Skin of body (tissue), 2 donors: Measurements from ENCODE around the gene MDM1. TPM values are rescaled to one million over a fixed set of nuclear protein-coding genes. Genes with fewer than 3 reads are reported as not detected.

ENCODE experiments used
- DNase-seq: peaks from one replicate; lab custom pipeline; 2025; lab: John Stamatoyannopoulos, UW
- total RNA-seq: library from RNA; depleted of rRNA; stranded (reverse); fragments of >200 nt; gene quantifications from one replicate; pipeline ENCODE4 v1.2.3, GENCODE V29; 2014

MDM1 gene, protein sequence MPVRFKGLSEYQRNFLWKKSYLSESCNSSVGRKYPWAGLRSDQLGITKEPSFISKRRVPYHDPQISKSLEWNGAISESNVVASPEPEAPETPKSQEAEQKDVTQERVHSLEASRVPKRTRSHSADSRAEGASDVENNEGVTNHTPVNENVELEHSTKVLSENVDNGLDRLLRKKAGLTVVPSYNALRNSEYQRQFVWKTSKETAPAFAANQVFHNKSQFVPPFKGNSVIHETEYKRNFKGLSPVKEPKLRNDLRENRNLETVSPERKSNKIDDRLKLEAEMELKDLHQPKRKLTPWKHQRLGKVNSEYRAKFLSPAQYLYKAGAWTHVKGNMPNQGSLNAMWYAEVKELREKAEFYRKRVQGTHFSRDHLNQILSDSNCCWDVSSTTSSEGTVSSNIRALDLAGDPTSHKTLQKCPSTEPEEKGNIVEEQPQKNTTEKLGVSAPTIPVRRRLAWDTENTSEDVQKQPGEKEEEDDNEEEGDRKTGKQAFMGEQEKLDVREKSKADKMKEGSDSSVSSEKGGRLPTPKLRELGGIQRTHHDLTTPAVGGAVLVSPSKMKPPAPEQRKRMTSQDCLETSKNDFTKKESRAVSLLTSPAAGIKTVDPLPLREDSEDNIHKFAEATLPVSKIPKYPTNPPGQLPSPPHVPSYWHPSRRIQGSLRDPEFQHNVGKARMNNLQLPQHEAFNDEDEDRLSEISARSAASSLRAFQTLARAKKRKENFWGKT
- total RNA-seq, result 15.5 TPM

- DNase-seq, result peak; percentile 97
Observed at GRCh38 chr12:68331869-68332727, at the start of gene MDM1. Gene MDM1, minus strand, starts transcription at chr12:68332362. Its CDS starts 117 bp downstream, at chr12:68332245.

- DNase-seq, result no peak
Observed at GRCh38 chr12:68381476-68382219, 49.5 kb upstream of the MDM1 start.

DNA sequence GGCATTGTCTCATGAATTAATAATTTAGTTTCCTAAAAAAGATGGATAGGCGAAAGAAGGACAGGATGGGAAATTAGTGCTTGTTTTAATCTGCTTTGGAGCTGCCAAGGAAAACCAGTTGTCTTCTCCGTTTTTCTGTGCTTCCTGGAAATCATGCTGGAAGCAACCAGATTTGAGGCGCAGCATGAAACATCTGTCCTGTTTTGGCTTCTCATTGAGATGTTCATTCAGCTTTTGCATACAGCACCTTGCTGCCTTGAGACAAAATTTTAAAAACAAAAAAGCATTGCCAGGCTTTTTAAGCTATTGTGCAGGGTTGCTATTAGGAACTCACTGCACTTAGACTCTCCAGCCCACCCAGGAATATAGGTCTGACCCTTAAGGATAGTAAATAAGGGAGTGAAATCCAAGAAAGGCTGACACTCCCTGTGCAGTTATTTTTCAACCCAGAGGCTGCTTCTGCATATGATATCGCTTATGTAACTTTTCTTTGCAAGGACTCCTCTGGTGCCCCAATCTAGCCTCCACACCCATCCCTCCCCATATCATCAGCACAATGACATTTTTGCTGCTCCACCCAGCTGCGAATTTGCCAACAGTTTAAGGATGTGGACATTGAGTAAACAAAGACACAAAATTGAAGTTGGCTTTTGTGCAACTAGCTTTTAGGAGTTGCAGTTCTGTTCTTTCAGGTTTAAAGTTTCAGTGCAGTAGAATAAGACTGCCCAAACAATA is 46.9 kb upstream of the MDM1 start:
- DNase-seq, result peak; percentile 70

DNA sequence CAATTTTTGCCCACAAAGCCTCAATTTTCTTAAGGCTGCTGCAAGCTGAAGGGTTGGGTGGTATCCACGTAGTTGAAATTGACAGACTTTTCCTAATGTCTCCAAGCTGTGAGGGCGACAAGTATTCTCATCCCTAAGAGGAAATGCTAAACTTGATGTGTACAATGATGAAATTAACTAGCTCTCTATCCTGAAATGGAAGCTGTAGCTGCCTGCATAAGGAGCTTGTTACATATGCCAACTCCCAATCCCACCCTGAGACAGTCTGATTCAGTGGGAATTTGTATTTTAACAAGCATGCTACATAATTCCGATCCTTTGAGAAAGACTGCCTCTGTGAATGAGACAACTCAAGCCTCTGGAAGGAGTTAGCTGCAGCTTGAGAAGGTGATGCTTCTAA is 45.7 kb upstream of the MDM1 start:
- DNase-seq, result peak; percentile 31

DNA sequence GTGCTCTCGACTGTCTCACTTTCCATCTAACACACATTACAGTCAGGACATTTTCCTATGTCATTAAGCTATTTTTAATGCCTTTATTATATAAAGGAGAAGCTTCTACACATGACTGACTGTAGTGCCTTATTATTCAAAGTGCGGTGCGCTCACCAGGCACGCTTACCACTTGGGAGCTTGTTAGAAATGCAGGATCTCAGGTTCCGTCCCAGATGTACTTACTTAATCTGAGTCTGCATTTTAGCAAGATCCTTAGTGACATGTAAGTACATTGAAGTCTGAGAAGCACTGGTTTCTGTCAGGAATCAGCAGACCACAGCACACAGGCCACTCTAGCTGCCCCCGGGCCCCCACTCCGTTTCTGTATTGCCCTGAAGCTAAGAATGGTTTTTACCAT is 44.7 kb upstream of the MDM1 start:
- DNase-seq, result no peak

DNA sequence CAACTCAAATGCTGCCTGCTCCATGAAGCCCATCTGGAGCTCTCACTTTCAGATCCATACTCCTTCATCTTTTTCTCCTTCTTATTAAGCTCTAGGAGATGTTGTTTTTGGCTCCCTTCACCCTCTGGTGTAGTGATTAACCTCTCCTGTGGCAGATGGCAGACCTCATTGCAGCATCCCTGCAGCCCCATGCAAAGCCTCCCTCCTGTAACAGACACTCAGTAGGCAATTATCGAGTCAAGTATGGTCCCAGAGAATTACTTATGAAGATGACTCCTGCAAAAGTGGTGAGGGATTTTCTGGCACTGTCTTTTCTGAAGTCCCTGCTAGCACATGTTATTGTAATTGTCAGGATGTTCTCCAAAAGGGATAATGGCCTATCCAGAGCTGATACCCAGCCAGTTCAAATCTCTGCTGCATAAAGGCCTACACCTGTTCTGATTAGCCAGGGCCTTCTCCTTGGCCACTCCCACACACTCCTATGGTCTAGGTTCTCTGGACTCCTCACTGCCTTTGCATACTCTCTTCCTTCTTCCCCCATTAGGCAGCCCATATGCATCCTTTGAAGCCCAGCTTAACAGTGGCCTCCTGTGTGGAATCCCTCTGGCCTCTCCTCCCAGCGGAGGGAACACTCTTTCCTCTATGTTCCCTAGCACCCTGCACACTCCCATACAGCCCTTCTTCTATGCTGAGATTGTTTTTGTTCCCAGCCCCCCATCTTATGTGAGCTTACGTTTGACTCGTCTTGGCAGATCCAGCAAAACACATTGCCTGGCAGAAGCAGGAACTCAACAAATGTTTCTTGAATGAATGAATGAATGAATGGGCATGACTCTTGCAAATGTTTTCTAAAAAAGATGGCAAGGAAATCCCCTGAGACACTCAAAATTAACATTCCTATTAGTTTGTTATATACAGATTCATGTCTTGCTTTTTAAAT is 43.9 kb upstream of the MDM1 start:
- no peak for DNase-seq

GRCh38 chr12:68374307-68374982 is 42.3 kb upstream of the MDM1 start:
- no peak for DNase-seq

DNA sequence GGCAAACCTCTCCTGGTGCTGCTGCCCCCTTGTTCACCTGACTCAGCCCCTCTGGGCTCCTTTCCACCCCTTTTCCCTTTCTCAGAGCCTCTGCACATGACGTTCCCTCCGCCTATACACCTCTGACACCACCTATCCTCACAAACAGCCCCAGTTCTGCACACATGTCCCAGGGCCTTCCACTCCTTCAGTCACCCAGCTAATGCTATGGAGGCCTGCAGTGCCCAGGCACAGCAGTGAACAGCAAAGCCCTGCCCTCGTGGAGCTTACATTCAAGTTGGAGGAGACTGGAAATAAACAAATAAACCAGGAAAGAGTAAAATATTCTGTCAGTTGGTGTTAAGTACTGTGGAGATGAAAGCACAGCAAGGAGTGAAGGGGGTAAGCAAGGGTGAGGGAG is 38.5 kb upstream of the MDM1 start:
- DNase-seq, result no peak

- no peak for DNase-seq
Observed at GRCh38 chr12:68370006-68370590, 37.9 kb upstream of the MDM1 start.

DNA sequence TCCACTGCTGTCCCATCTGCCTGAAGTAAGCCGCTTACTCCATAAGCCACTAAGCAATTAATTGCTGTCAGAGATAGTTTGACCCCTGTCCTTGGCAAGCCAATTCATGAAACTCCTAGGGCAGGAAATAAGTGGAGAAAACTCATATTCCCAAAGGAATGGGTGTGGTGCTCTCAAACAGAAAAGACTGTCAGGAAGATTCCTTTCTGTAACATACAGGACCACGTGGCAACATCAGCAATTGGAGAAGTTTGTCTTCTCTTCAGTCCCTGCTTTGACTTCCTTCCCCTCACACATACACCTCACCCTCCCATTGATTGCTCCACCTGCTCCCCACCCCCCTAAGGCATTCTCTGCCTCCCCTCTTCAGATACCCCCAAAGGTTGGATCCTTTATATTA is 36.2 kb upstream of the MDM1 start:
- no peak for DNase-seq

DNA sequence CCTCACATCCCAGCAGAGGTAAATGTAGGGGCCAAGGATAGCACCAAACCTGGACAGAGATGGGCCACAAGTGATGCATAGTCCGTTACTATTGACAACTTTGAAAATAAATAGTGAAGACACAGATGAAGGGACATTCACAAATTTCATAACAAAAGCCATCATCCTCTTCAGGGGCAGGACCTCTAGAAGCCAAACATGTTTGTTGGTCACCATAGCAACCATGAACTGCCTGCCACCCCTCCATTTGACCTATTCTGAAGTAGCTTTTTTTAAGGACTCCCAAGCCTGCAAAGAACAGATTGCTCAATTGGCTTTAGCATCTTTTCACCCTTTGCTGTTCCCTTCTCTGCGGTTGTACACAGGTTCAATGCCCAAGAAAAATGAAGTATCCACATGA is 35.7 kb upstream of the MDM1 start:
- no peak for DNase-seq

DNA sequence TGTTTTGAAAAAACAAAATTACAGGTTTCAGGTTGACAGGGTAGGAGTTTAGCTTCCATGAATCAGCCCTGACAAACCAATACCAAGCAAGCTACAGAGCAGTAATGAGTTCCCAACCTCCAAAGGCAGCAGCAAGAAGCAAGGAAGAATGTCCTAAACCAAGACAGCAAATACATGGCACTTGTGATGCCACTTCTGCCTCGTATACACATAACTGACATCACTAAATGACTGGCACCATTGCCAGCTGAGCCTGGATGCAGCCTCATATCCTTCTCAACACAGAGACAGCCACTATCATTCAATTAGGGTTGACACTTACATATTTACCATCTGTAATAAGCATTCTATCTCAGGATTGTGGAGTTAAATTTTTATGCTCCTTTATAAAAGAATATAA is 35.0 kb upstream of the MDM1 start:
- DNase-seq, result no peak

- peak; percentile 77 for DNase-seq
Observed at GRCh38 chr12:68364893-68365725, 32.9 kb upstream of the MDM1 start.

GRCh38 chr12:68364328-68364727 is 32.2 kb upstream of the MDM1 start:
- DNase-seq, result no peak

DNA sequence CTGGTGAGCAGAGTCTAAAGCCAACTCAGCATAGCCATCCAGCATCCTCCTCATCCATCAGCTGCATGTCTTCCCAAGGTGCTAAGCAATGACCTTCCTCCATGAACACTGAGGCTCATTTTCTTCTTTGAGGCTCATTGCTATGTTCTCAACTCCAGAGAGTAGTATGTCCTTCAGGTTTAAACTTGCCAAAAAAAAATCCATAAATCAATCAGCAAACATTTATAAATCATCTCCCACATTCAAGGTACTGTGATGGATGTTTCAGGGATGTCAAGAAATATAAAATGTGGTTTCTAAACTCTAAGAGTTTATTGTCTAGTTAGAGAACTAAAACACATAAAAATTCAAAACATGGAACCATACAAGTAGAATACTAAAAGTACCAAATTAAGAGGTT is 29.8 kb upstream of the MDM1 start:
- DNase-seq, result no peak

- no peak for DNase-seq
Observed at GRCh38 chr12:68359674-68360073, 27.5 kb upstream of the MDM1 start.
